Calu3 (cell line): ENCODE results near the gene DLG2. TPM values are rescaled to one million over a fixed set of nuclear protein-coding genes. Genes with fewer than 3 reads are reported as not detected.

Source experiments
- BruUV-seq: library from RNA; stranded (reverse); fragments of 400-500 nt; replicated peaks from 2 replicates; lab custom pipeline; 2021; lab: Mats Ljungman, UMichigan
- CTCF ChIA-PET: fragments of 300-600 bp; sonication (Branson Sonifier 250); formaldehyde crosslinking; loops from one replicate; lab custom pipeline; 2022; ENCODE audit warnings: antibody characterized with exemption; lab: Charles Lee
- DNase-seq: peaks from one replicate; pipeline ENCODE4 v3.0.0; 2022
- H3K27ac Mint-ChIP-seq: one replicate; pipeline ENCODE4 v1.8.0; 2022; ENCODE audit warnings: mixed read lengths; ENCODE audit not compliant: unreplicated experiment
- H3K27me3 Mint-ChIP-seq: one replicate; pipeline ENCODE4 v1.8.0; 2022; ENCODE audit warnings: mixed read lengths; ENCODE audit not compliant: unreplicated experiment
- H3K36me3 Mint-ChIP-seq: one replicate; pipeline ENCODE4 v1.8.0; 2022; ENCODE audit warnings: mild to moderate bottlenecking, moderate library complexity, mixed read lengths; ENCODE audit not compliant: insufficient read depth, unreplicated experiment
- H3K4me1 Mint-ChIP-seq: one replicate; pipeline ENCODE4 v1.8.0; 2022; ENCODE audit warnings: mild to moderate bottlenecking, low read depth, mixed read lengths; ENCODE audit not compliant: unreplicated experiment
- H3K4me3 Mint-ChIP-seq: one replicate; pipeline ENCODE4 v1.8.0; 2022; ENCODE audit warnings: mild to moderate bottlenecking, low read depth, moderate library complexity, mixed read lengths; ENCODE audit not compliant: unreplicated experiment
- H3K9me3 Mint-ChIP-seq: one replicate; pipeline ENCODE4 v1.8.0; 2022; ENCODE audit warnings: low read depth, mixed read lengths; ENCODE audit not compliant: unreplicated experiment
- CTCF ChIP-seq: fragments of 200-600 bp; IDR thresholded peaks from one replicate; pipeline ENCODE4 v1.8.0; 2022; ENCODE audit warnings: antibody characterized with exemption; ENCODE audit not compliant: unreplicated experiment
- intact Hi-C: fragments of 100-400 bp; cut with micrococcal nuclease; formaldehyde crosslinking; loops from one replicate; pipeline ENCODE4 v1.10.0; 2022; ENCODE audit not compliant: unreplicated experiment
- total RNA-seq: library from RNA; stranded (reverse); gene quantifications from 2 replicates; pipeline ENCODE4 v1.2.3, GENCODE V29; 2022

Gene DLG2
- total RNA-seq, 1 experiment from 2014 or later, result 0.71 TPM

- H3K9me3 Mint-ChIP-seq, result peaks cover 4% of the 10 kb centered on the region
- no peaks in the 10 kb centered on the region for H3K4me1 Mint-ChIP-seq
- no peak overlapping the region for H3K27ac Mint-ChIP-seq
- no TSS peak for BruUV-seq
- no peak for TF ChIP-seq CTCF
- CTCF ChIA-PET, result no interaction called here
- no peak for DNase-seq
- intact Hi-C loops, result no loop called here
- no peaks in the 10 kb centered on the region for H3K27me3 Mint-ChIP-seq
- no peaks in the 10 kb centered on the region for H3K36me3 Mint-ChIP-seq
- H3K4me3 Mint-ChIP-seq, result no peak overlapping the region
Measured at GRCh38 chr11:84322211-84322610, 1304.9 kb downstream of the DLG2 start.

GRCh38 chr11:84319863-84320262 is 1307.3 kb downstream of the DLG2 start:
- intact Hi-C loops, result no loop called here
- CTCF ChIA-PET, result no interaction called here

GRCh38 chr11:84316866-84317555 is 1310.1 kb downstream of the DLG2 start:
- no peaks in the 10 kb centered on the region for H3K27me3 Mint-ChIP-seq
- CTCF ChIA-PET, result no interaction called here
- intact Hi-C loops, result no loop called here

More at GRCh38 chr11:84319863-84320262, 1307.3 kb downstream of the DLG2 start:
- TF ChIP-seq CTCF, result no peak
- no peaks in the 10 kb centered on the region for H3K27me3 Mint-ChIP-seq
- H3K4me3 Mint-ChIP-seq, result no peak overlapping the region
- no peaks in the 10 kb centered on the region for H3K36me3 Mint-ChIP-seq
- H3K9me3 Mint-ChIP-seq, result no peaks in the 10 kb centered on the region
- no peak for DNase-seq
- no peak overlapping the region for H3K27ac Mint-ChIP-seq
- no TSS peak for BruUV-seq
- H3K4me1 Mint-ChIP-seq, result no peaks in the 10 kb centered on the region

GRCh38 chr11:84313830-84314359 is 1313.2 kb downstream of the DLG2 start:
- H3K27ac Mint-ChIP-seq, result no peak overlapping the region
- H3K36me3 Mint-ChIP-seq, result no peaks in the 10 kb centered on the region
- no peak overlapping the region for H3K4me3 Mint-ChIP-seq
- no peak for DNase-seq
- intact Hi-C loops, result no loop called here
- CTCF ChIA-PET, result no interaction called here
- BruUV-seq, result no TSS peak
- no peaks in the 10 kb centered on the region for H3K27me3 Mint-ChIP-seq
- H3K4me1 Mint-ChIP-seq, result no peaks in the 10 kb centered on the region
- TF ChIP-seq CTCF, result no peak
- peaks cover 3% of the 10 kb centered on the region for H3K9me3 Mint-ChIP-seq

More at GRCh38 chr11:84316866-84317555, 1310.1 kb downstream of the DLG2 start:
- no peaks in the 10 kb centered on the region for H3K36me3 Mint-ChIP-seq
- no peak for TF ChIP-seq CTCF
- H3K27ac Mint-ChIP-seq, result no peak overlapping the region
- no TSS peak for BruUV-seq
- no peaks in the 10 kb centered on the region for H3K4me1 Mint-ChIP-seq
- DNase-seq, result no peak
- H3K4me3 Mint-ChIP-seq, result no peak overlapping the region
- no peaks in the 10 kb centered on the region for H3K9me3 Mint-ChIP-seq
